ENCODE measurements around the gene GFRA1. TPM values are rescaled to one million over a fixed set of nuclear protein-coding genes. Genes with fewer than 3 reads are reported as not detected.

GFRA1 gene
- 7.3 TPM for total RNA-seq
- long read RNA-seq, partial matches to known transcripts, result 0 of 4 reads
- long read RNA-seq, other reads (novel, unspliced or antisense), result 4 of 4 reads

GRCh38 chr10:116272440-116273283, at the start of gene GFRA1:
Gene GFRA1, minus strand, starts transcription at chr10:116273206. Its CDS starts 1,177 bp downstream, at chr10:116272029.
- ATAC-seq (peak; percentile 28), DNase-seq (ENCODE audit: missing footprints) (no peak)
- intact Hi-C loops (cut with DNase I), result no loop called here

GRCh38 chr10:116316503-116316902, 43.5 kb upstream of the GFRA1 start:
- intact Hi-C loops (cut with DNase I), result no loop called here
- no peak for ATAC-seq
- DNase-seq (ENCODE audit: missing footprints), result no peak

GRCh38 chr10:116312548-116312947, 39.5 kb upstream of the GFRA1 start:
- intact Hi-C loops (cut with DNase I), result no loop called here
- no peak for DNase-seq (ENCODE audit: missing footprints)
- no peak for ATAC-seq

GRCh38 chr10:116311706-116312490, 38.9 kb upstream of the GFRA1 start:
- DNase-seq (ENCODE audit: missing footprints) (no peak), ATAC-seq (no peak)
- intact Hi-C loops (cut with DNase I), result no loop called here

- DNase-seq (ENCODE audit: missing footprints) (no peak), ATAC-seq (no peak)
- intact Hi-C loops (cut with DNase I), result no loop called here
These were observed 38.0 kb upstream of the GFRA1 start for GRCh38 chr10:116311016-116311415.

GRCh38 chr10:116307455-116307854, 34.4 kb upstream of the GFRA1 start:
- DNase-seq (ENCODE audit: missing footprints) (no peak), ATAC-seq (no peak)
- intact Hi-C loops (cut with DNase I), result no loop called here

- DNase-seq (ENCODE audit: missing footprints) (no peak), ATAC-seq (no peak)
- intact Hi-C loops (cut with DNase I), result no loop called here
These were observed 33.8 kb upstream of the GFRA1 start for GRCh38 chr10:116306847-116307246.

- intact Hi-C loops (cut with DNase I), result no loop called here
These were observed 31.9 kb upstream of the GFRA1 start for GRCh38 chr10:116304923-116305322.

GRCh38 chr10:116300542-116300941, 27.5 kb upstream of the GFRA1 start:
- ATAC-seq (no peak), DNase-seq (ENCODE audit: missing footprints) (no peak)
- intact Hi-C loops (cut with DNase I), result no loop called here

More at GRCh38 chr10:116304923-116305322, 31.9 kb upstream of the GFRA1 start:
- DNase-seq (ENCODE audit: missing footprints), result no peak
- ATAC-seq, result no peak

GRCh38 chr10:116298586-116298985, 25.6 kb upstream of the GFRA1 start:
- ATAC-seq (no peak), DNase-seq (ENCODE audit: missing footprints) (no peak)
- intact Hi-C loops (cut with DNase I), result no loop called here

GRCh38 chr10:116296291-116296721, 23.3 kb upstream of the GFRA1 start:
- DNase-seq (ENCODE audit: missing footprints) (no peak), ATAC-seq (no peak)
- intact Hi-C loops (cut with DNase I), result no loop called here

- DNase-seq (ENCODE audit: missing footprints) (no peak), ATAC-seq (no peak)
- intact Hi-C loops (cut with DNase I), result no loop called here
These were observed 19.5 kb upstream of the GFRA1 start for GRCh38 chr10:116292493-116292892.

GRCh38 chr10:116289652-116290051, 16.6 kb upstream of the GFRA1 start:
- no peak for ATAC-seq
- no peak for DNase-seq (ENCODE audit: missing footprints)
- intact Hi-C loops (cut with DNase I), result loop anchor here (5.0 to 10.0 kb wide), 2 partner anchors 345 to 582 kb away; no protein-coding TSS in a partner anchor

GRCh38 chr10:116287906-116288501, 15.0 kb upstream of the GFRA1 start:
- ATAC-seq, result no peak
- intact Hi-C loops (cut with DNase I), result loop anchor here (1.0 to 10.0 kb wide), 3 partner anchors 343 to 581 kb away; no protein-coding TSS in a partner anchor
- DNase-seq (ENCODE audit: missing footprints), result no peak

GRCh38 chr10:116286626-116287200, 13.7 kb upstream of the GFRA1 start:
- intact Hi-C loops (cut with DNase I), result loop anchor here (5.0 to 10.0 kb wide), 2 partner anchors 342 to 579 kb away; no protein-coding TSS in a partner anchor
- ATAC-seq (no peak), DNase-seq (ENCODE audit: missing footprints) (no peak)

GRCh38 chr10:116281775-116282174, 8.8 kb upstream of the GFRA1 start:
- intact Hi-C loops (cut with DNase I), result loop anchor here (10.0 kb wide), 1 partner anchor 337 kb away; no protein-coding TSS in a partner anchor
- DNase-seq (ENCODE audit: missing footprints), result no peak
- ATAC-seq, result no peak

GRCh38 chr10:116278846-116279245, 5.8 kb upstream of the GFRA1 start:
- ATAC-seq, result no peak
- intact Hi-C loops (cut with DNase I), result no loop called here

GRCh38 chr10:116276981-116277380, 4.0 kb upstream of the GFRA1 start:
- intact Hi-C loops (cut with DNase I), result no loop called here
- ATAC-seq (no peak), DNase-seq (ENCODE audit: missing footprints) (no peak)

More at GRCh38 chr10:116278846-116279245, 5.8 kb upstream of the GFRA1 start:
- no peak for DNase-seq (ENCODE audit: missing footprints)

Data from Right ventricle myocardium inferior (tissue), 1 donor.